Small intestine (tissue), 7 donors: Measurements from ENCODE around the gene DNTTIP2. TPM values are rescaled to one million over a fixed set of nuclear protein-coding genes. Genes with fewer than 3 reads are reported as not detected.
A peak's percentile ranks its signal among the peaks of the same experiment; 100 is the strongest.

Source experiments
- DNase-seq, 2 donors: peaks; one replicate each; pipeline versions ENCODE4 v3.0.0 to v3.0.0-alpha.2; 2013
- FAIRE-seq: peaks from 2 replicates; lab custom pipeline; 2012; peaks lifted over from hg19 to GRCh38; lab: Jason Lieb, UNC
- H3K27ac ChIP-seq, 3 donors: one replicate each; pipeline ENCODE4 v1.5.1; 2013; ENCODE audit warnings: low read length in 2 of 3, mild to moderate bottlenecking in 2 of 3, control low read depth in 1 of 3, inconsistent platforms in 1 of 3, low read depth in 1 of 3, moderate library complexity in 1 of 3
- H3K27me3 ChIP-seq, 3 donors: one replicate each; pipeline ENCODE4 v1.6.1; 2013; ENCODE audit warnings: low read length in 3 of 3, inconsistent platforms in 1 of 3; ENCODE audit not compliant: control insufficient read depth in 3 of 3, insufficient read depth in 3 of 3
- H3K36me3 ChIP-seq, 3 donors: one replicate each; pipeline ENCODE4 v1.6.1; 2013; ENCODE audit warnings: low read length in 3 of 3, inconsistent platforms in 1 of 3, low read depth in 1 of 3, mild to moderate bottlenecking in 1 of 3, moderate library complexity in 1 of 3; ENCODE audit not compliant: control insufficient read depth in 3 of 3, insufficient read depth in 2 of 3
- H3K4me1 ChIP-seq, 3 donors: one replicate each; pipeline ENCODE4 v1.6.1; 2013; ENCODE audit warnings: low read length in 2 of 3, inconsistent platforms in 1 of 3, low read depth in 1 of 3, mild to moderate bottlenecking in 1 of 3, moderate library complexity in 1 of 3; ENCODE audit not compliant: control insufficient read depth in 3 of 3, insufficient read depth in 2 of 3
- H3K4me3 ChIP-seq, 3 donors: one replicate each; pipeline ENCODE4 v1.5.1; 2013; ENCODE audit warnings: low read length in 3 of 3, control low read depth in 1 of 3, inconsistent platforms in 1 of 3, low read depth in 1 of 3, mild to moderate bottlenecking in 1 of 3, moderate library complexity in 1 of 3
- H3K9me3 ChIP-seq, 2 donors: one replicate each; pipeline ENCODE4 v1.6.1; 2013; ENCODE audit warnings: low read depth in 1 of 2, low read length in 1 of 2; ENCODE audit not compliant: control insufficient read depth in 2 of 2, insufficient read depth in 1 of 2
- WGBS, 3 donors: extraction: QIAGEN DNeasy Blood & Tissue Kit; methylation state at CpG; one replicate each; pipeline ENCODE4 v1.1.7; 2013; 5-methylcytosine and 5-hydroxymethylcytosine counted together
- polyA plus RNA-seq, 4 donors: library from polyadenylated mRNA; stranded (reverse) in 3 of 4; unstranded in 1 of 4; fragments of 200-250 nt in 3 of 4; fragments of 120-200 nt in 1 of 4; gene quantifications; one replicate each; pipeline versions ENCODE4 v1.2.1 to v1.2.3, GENCODE V29; 2013
- donor health status: healthy with polysubstance abuse.
- donor health status: control.
- donor health status: control.
- donor health status: Bipolar disorder and iron deficiency.
- donor health status: healthy.

DNTTIP2 gene
- polyA plus RNA-seq, 4 donors: 31.0 to 60.8 (median 45.3) TPM

DNA sequence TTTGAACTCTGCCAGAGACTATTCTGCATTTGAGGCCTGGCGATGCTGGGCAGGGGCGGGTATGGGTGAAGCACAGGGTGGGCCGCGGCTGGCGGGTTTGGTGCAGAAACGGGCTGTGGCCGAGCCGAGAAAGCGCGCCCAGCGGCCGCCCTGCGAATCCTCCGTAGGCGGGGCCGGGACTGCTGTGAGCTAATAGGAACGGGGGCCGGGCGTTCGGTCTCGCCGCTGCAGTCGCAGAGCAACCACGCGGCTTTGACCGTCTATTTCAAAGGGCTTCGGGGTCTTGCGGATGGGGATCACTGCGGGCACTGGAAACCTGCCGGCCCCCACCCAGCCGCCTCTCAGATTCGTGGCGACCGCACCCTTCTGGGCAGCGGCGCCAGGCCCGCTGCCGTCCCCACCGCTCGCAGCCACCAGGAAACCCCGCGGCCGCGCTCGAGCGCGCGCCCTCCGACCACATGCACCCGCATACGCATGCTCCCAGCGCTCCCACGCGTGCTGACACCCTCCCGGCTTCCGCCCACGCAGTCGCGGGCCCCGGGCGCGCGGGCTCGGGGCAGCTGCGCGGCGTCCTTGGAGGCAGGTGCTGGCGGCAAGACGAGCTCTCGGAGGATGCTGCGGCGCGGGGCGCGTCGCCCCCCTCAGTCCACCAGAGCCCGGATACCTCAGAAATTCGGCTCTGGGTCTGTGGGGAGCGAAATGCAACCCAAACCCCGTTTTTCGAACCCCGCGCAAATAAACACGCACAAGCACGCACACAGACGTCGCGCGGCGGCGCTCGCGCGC is 32.6 kb downstream of the DNTTIP2 start:
- peak overlapping the region; percentile 86 to 98 (median 94) for H3K27ac ChIP-seq
- H3K4me1 ChIP-seq: peaks cover 0 to 22% (median 3%) of the 10 kb centered on the region in 3 donors
- WGBS, 3 donors: 0% methylated on average over 60 to 93 of the region's 94 CpGs
- DNase-seq (peak; percentile 83 to 95), FAIRE-seq (no peak)
- H3K36me3 ChIP-seq: peaks cover 0 to 3% (median 0%) of the 10 kb centered on the region in 3 donors
- peak overlapping the region; percentile 75 to 79 (median 78) for H3K4me3 ChIP-seq
- peaks cover 0 to 11% of the 10 kb centered on the region in 2 donors for H3K9me3 ChIP-seq
- no peaks in the 10 kb centered on the region for H3K27me3 ChIP-seq

DNA sequence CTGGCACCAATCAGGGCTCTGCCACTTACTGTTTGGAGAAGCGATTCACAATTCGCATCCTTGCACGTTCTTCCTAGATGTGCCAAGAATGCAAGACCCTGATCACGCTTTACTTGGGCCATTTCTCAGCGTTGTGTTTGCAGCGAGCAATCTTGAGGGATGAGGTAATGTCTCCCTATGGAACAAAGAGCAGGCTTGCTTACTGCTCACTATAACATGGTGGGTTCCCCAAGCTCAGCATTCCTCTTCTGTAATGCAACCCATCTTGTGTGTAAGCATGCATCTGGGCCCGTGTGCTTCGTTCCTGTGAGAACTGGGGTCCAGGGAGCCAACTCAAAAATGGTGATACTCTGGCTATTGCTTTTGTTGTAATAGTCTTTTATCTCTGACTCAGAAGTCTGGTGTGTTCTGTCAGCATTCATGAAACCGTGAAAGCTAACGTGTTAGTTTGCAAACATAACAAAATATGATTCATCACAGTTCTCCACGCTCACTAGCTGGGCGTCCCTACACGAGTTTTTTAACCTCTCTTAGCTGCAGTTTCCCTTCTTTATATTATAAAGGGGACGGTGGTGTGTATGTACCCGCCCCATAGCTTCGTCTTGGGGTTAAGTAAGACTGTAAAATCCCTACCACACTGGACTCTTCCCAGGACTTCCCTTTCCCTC is 33.3 kb downstream of the DNTTIP2 start:
- Histone ChIP-seq H3K4me3 (peak overlapping the region; percentile 75 to 79 (median 78)), H3K36me3 (peaks cover 0 to 3% (median 0%) of the 10 kb centered on the region in 3 donors), H3K27me3 (no peaks in the 10 kb centered on the region), H3K4me1 (peaks cover 0 to 22% (median 3%) of the 10 kb centered on the region in 3 donors), H3K27ac (peak overlapping the region; percentile 86 to 98 (median 94)), H3K9me3 (peaks cover 0 to 8% of the 10 kb centered on the region in 2 donors)
- FAIRE-seq (no peak), DNase-seq (peak; percentile 56 to 78)
- 15 to 24% (median 18%) methylated on average over 16 of the region's 16 CpGs for WGBS, 3 donors

DNA sequence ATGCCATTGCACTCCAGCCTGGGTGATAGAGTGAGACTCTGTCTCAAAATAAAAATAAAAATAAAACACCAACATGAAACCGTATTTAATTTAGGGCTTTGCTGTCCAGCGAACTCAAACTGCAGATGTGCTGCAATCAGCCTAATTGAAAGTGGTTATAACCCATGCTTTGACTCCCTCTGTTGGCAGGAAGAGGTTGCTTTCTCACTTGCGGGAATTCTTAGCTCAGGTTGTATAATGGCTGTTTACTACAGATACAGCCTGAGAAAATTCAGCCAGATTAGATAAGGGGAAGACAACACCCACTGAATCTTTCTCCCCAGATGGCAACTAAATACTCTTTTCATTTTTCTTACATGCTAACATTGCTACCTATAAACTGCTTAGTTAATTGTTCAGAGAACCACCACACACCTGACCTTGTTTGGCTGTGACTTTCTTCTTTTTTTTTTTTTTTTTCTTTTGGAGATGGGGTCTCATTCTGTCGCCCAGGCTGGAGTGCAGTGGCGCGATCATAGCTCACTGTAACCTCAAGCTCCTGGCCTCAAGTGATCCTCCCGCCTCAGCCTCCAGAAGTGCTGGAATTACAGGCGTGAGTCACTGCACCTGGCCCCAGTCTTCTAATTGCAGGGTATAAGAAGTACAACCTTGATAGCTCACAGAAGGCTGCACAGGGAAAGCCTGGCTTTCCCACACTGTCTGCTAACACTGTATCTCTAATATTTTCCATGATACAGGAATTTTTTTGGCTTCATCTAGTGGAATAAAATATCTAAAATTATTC is 34.6 kb downstream of the DNTTIP2 start:
- Histone ChIP-seq H3K27ac (peak overlapping the region in 1 of 3 donors; percentile 42), H3K4me3 (no peak overlapping the region), H3K9me3 (no peaks in the 10 kb centered on the region), H3K36me3 (peaks cover 0 to 3% (median 0%) of the 10 kb centered on the region in 3 donors), H3K27me3 (no peaks in the 10 kb centered on the region), H3K4me1 (peaks cover 0 to 22% (median 3%) of the 10 kb centered on the region in 3 donors)
- WGBS, 3 donors: 22 to 42% (median 32%) methylated on average over 8 of the region's 8 CpGs
- no peak for FAIRE-seq
- peak; percentile 83 to 86 for DNase-seq

DNA sequence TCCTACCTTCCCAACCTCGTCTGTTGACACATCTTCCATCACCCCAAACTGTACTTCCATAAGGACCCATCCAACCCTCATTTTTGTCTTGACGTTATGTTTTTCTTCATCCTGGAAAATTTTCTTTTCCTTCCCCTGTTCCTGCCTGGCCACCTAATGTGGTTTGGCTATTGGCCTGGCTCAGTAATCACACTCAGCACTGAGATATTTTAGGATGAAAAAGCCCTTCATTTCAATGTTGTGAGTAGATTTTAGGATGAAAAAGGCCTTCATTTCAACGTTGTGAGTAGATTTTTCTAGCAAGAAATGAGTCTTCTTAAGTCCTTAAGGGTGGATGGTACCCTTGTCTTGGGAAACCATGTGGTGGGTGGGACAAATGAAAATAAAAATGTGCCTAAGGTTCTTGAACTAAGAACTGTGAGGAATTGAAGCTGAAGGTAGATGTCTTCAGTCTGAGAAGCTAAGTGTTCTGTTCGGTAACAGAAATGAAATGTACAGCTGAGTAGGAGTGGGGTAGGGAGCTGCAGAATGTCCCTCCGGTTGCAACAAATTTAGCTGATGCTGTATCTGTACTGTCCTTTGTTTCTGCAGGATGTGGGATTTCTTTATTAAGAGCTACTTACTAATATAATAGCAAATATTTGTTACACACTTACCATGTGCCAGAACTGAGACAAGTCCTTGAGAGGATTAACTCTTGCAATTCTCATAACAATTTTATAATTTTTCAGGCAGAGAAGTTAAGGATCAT is 36.1 kb downstream of the DNTTIP2 start:
- 87 to 96% (median 93%) methylated on average over 5 of the region's 5 CpGs for WGBS, 3 donors
- no peak overlapping the region for H3K27ac ChIP-seq
- FAIRE-seq (no peak), DNase-seq (no peak)
- no peaks in the 10 kb centered on the region for H3K27me3 ChIP-seq
- H3K4me1 ChIP-seq: peaks cover 0 to 19% (median 3%) of the 10 kb centered on the region in 3 donors
- no peak overlapping the region for H3K4me3 ChIP-seq
- H3K9me3 ChIP-seq: no peaks in the 10 kb centered on the region
- peaks cover 0 to 3% (median 0%) of the 10 kb centered on the region in 3 donors for H3K36me3 ChIP-seq

DNA sequence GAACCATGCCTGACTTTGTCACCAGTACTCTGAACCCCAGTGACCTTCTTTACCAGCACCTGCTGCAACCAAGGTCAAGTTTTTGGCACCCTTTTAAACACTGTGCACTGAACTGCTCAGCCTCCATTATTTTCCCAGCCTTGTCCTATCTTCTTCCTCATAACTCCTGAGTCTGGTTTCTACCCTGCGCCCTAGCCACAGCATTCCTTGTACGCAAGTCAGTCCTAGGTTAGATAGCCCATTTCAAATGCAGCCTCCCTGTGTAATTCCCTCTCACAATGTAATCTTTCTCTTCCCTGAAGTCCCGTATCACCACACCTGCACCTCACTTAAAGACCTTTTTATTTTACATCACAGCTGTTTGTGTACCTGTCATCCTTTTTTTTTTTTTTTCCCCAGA is 37.2 kb downstream of the DNTTIP2 start:
- Histone ChIP-seq H3K4me1 (peaks cover 0 to 19% (median 3%) of the 10 kb centered on the region in 3 donors), H3K27ac (no peak overlapping the region), H3K27me3 (no peaks in the 10 kb centered on the region), H3K36me3 (peaks cover 0 to 3% (median 0%) of the 10 kb centered on the region in 3 donors), H3K9me3 (no peaks in the 10 kb centered on the region), H3K4me3 (no peak overlapping the region)
- FAIRE-seq (no peak), DNase-seq (no peak)
- 90 to 96% (median 95%) methylated on average over 3 of the region's 3 CpGs for WGBS, 3 donors

DNA sequence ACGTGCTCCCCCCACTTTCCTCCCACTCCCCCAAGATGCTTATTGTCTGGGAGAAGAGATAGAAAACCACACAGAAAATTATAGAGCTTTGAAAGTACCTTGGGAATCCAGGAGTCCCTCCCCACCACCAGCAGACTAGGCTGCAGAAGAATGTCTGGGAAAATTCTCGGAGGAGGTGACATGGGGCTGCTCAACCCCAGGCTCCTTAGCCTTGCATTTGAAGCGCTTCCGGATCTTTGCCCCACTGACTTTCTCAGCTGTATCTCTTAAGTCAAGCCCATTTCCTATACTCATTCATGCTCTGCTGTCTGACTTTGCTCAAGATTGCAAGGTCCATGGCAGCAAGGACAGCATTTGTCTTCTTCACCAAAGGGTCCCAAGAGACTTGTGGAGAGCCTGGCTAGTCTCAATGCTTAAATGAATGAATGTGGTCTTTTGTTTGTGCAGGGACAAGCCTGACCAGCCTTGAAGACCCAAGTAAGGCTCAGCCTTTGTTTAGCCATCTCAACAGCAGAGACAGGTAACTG is 38.0 kb downstream of the DNTTIP2 start:
- peaks cover 0 to 18% (median 3%) of the 10 kb centered on the region in 3 donors for H3K4me1 ChIP-seq
- H3K9me3 ChIP-seq: no peaks in the 10 kb centered on the region
- WGBS, 3 donors: 89 to 96% (median 93%) methylated on average over 4 of the region's 4 CpGs
- H3K4me3 ChIP-seq: no peak overlapping the region
- no peak overlapping the region for H3K27ac ChIP-seq
- FAIRE-seq (no peak), DNase-seq (no peak)
- H3K27me3 ChIP-seq: no peaks in the 10 kb centered on the region
- H3K36me3 ChIP-seq: peaks cover 0 to 3% (median 0%) of the 10 kb centered on the region in 3 donors

DNA sequence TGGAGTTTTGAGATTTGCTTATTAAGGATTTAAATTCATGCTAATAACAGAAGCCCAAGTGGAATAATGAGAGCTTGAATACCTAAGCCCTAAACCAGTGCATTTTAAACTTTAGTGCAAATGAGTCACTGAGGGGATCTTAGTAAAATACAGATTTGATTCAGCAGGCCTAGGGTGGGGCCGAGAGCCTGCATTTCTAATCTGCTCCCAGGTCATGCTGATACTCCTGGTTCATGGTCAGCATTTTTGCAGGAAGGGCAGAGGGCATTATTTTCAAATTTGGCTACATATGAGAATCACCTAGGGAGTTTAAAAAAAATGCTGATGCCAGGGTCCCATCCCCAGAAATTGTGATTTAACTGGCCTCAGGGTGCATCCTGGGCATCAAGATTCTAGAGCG is 39.3 kb downstream of the DNTTIP2 start:
- WGBS, 3 donors: 81 to 89% (median 89%) methylated on average over 2 of the region's 2 CpGs
- peaks cover 0 to 2% of the 10 kb centered on the region in 2 donors for H3K9me3 ChIP-seq
- H3K27me3 ChIP-seq: no peaks in the 10 kb centered on the region
- peaks cover 0 to 8% (median 0%) of the 10 kb centered on the region in 3 donors for H3K4me1 ChIP-seq
- no peak overlapping the region for H3K27ac ChIP-seq
- FAIRE-seq: no peak
- no peak overlapping the region for H3K4me3 ChIP-seq
- peaks cover 0 to 3% (median 0%) of the 10 kb centered on the region in 3 donors for H3K36me3 ChIP-seq
- no peak for DNase-seq
